ENCODE measurements around the gene ISL1.

The ISL1 gene

GRCh38 chr5:51373880-51374523 lies 9.2 kb upstream of the ISL1 start:
- in situ Hi-C loops (cut with MboI; ENCODE audit: low pct_unique_long_range_greater_than_20kb, low sequenced_read_pairs, unreplicated experiment): no loop called here
- TF ChIP-seq CTCF (IDR thresholded peaks at IDR 0.05; ENCODE audit: extremely low read depth, insufficient read depth, missing control alignments): no peak
- no peak for DNase-seq (ENCODE audit: low spot score)

- in situ Hi-C loops (cut with MboI; ENCODE audit: low pct_unique_long_range_greater_than_20kb, low sequenced_read_pairs, unreplicated experiment): no loop called here
- no peak for TF ChIP-seq CTCF (IDR thresholded peaks at IDR 0.05; ENCODE audit: extremely low read depth, insufficient read depth, missing control alignments)
- no peak for DNase-seq (ENCODE audit: low spot score)
Observed at GRCh38 chr5:51375084-51375483, 8.2 kb upstream of the ISL1 start.

GRCh38 chr5:51376509-51376908 lies 6.7 kb upstream of the ISL1 start:
- TF ChIP-seq CTCF (IDR thresholded peaks at IDR 0.05; ENCODE audit: extremely low read depth, insufficient read depth, missing control alignments): no peak
- in situ Hi-C loops (cut with MboI; ENCODE audit: low pct_unique_long_range_greater_than_20kb, low sequenced_read_pairs, unreplicated experiment): no loop called here
- DNase-seq (ENCODE audit: low spot score): no peak

GRCh38 chr5:51377151-51378060 lies 5.8 kb upstream of the ISL1 start:
- no peak for TF ChIP-seq CTCF (IDR thresholded peaks at IDR 0.05; ENCODE audit: extremely low read depth, insufficient read depth, missing control alignments)
- no peak for DNase-seq (ENCODE audit: low spot score)
- in situ Hi-C loops (cut with MboI; ENCODE audit: low pct_unique_long_range_greater_than_20kb, low sequenced_read_pairs, unreplicated experiment): no loop called here

GRCh38 chr5:51378061-51378409 lies 5.2 kb upstream of the ISL1 start:
- TF ChIP-seq CTCF (IDR thresholded peaks at IDR 0.05; ENCODE audit: extremely low read depth, insufficient read depth, missing control alignments): no peak
- DNase-seq (ENCODE audit: low spot score): no peak
- in situ Hi-C loops (cut with MboI; ENCODE audit: low pct_unique_long_range_greater_than_20kb, low sequenced_read_pairs, unreplicated experiment): no loop called here

GRCh38 chr5:51378448-51379330 lies 4.6 kb upstream of the ISL1 start:
- in situ Hi-C loops (cut with MboI; ENCODE audit: low pct_unique_long_range_greater_than_20kb, low sequenced_read_pairs, unreplicated experiment): no loop called here
- DNase-seq (ENCODE audit: low spot score): no peak
- TF ChIP-seq CTCF (IDR thresholded peaks at IDR 0.05; ENCODE audit: extremely low read depth, insufficient read depth, missing control alignments): no peak
